ENCODE results near the gene TIMM13.

TIMM13 gene

GRCh38 chr19:2382530-2383222 lies 44.7 kb downstream of the TIMM13 start:
- no peaks in the 10 kb centered on the region for H3K9me3 ChIP-seq (ENCODE audit: control insufficient read depth, low read depth, low read length)

DNA sequence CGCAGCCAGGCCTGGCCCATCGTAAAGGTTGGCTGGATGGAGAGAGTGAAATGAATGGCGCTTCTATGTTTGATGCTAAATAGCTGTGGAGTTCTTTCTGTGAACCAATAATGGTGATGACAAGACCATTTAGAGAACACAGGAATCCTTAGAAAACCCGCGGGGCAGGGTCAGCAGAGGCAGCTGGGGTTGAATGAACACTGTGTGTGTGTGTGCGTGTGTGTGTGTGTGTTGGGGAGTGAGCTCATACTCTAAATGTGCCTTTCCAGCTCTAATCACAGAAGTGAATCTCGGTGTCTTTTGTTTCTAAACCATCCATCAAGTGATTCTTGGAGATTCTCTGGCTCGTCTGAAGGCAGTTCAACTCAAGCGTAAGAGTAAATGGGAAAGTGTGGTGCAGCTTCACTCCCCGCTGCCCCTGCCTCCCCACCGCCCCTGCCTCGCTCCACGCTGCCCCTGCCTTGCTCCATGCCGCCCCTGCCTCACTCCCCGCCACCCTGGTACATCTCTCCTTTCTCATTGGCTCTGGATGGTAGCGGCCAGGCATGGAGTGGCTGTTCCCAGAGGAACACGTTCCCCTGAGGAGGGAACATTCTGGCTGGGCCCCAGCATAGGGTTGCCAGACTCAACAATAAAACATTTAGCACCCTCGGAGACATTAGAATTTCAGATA lies 46.1 kb downstream of the TIMM13 start:
- Histone ChIP-seq H3K9ac (ENCODE audit: low read length) (no peak overlapping the region), H3K27ac (ENCODE audit: low read length) (no peak overlapping the region), H3K36me3 (ENCODE audit: control insufficient read depth, low read depth, low read length) (no peaks in the 10 kb centered on the region), H3K9me3 (ENCODE audit: control insufficient read depth, low read depth, low read length) (no peaks in the 10 kb centered on the region), H3K4me1 (ENCODE audit: control insufficient read depth, low read depth, low read length) (no peaks in the 10 kb centered on the region), H3K4me3 (ENCODE audit: low read length) (no peak overlapping the region), H3K27me3 (ENCODE audit: control insufficient read depth, insufficient read depth, low read length) (no peaks in the 10 kb centered on the region)

More at GRCh38 chr19:2382530-2383222, 44.7 kb downstream of the TIMM13 start:
- Histone ChIP-seq H3K9ac (ENCODE audit: low read length) (no peak overlapping the region), H3K27me3 (ENCODE audit: control insufficient read depth, insufficient read depth, low read length) (no peaks in the 10 kb centered on the region), H3K4me1 (ENCODE audit: control insufficient read depth, low read depth, low read length) (no peaks in the 10 kb centered on the region), H3K36me3 (ENCODE audit: control insufficient read depth, low read depth, low read length) (no peaks in the 10 kb centered on the region), H3K27ac (ENCODE audit: low read length) (no peak overlapping the region), H3K4me3 (ENCODE audit: low read length) (no peak overlapping the region)

- H3K4me1 ChIP-seq (ENCODE audit: control insufficient read depth, low read depth, low read length) = no peaks in the 10 kb centered on the region
- no peaks in the 10 kb centered on the region for H3K9me3 ChIP-seq (ENCODE audit: control insufficient read depth, low read depth, low read length)
- no peaks in the 10 kb centered on the region for H3K36me3 ChIP-seq (ENCODE audit: control insufficient read depth, low read depth, low read length)
- H3K27ac ChIP-seq (ENCODE audit: low read length) = no peak overlapping the region
- no peak overlapping the region for H3K4me3 ChIP-seq (ENCODE audit: low read length)
- no peak overlapping the region for H3K9ac ChIP-seq (ENCODE audit: low read length)
- H3K27me3 ChIP-seq (ENCODE audit: control insufficient read depth, insufficient read depth, low read length) = no peaks in the 10 kb centered on the region
Measured at GRCh38 chr19:2380567-2380966, 46.8 kb downstream of the TIMM13 start.

GRCh38 chr19:2376784-2377519 lies 50.4 kb downstream of the TIMM13 start:
- Histone ChIP-seq H3K4me1 (ENCODE audit: control insufficient read depth, low read depth, low read length) (no peaks in the 10 kb centered on the region), H3K27me3 (ENCODE audit: control insufficient read depth, insufficient read depth, low read length) (no peaks in the 10 kb centered on the region), H3K9me3 (ENCODE audit: control insufficient read depth, low read depth, low read length) (no peaks in the 10 kb centered on the region), H3K4me3 (ENCODE audit: low read length) (no peak overlapping the region), H3K27ac (ENCODE audit: low read length) (no peak overlapping the region), H3K36me3 (ENCODE audit: control insufficient read depth, low read depth, low read length) (no peaks in the 10 kb centered on the region), H3K9ac (ENCODE audit: low read length) (no peak overlapping the region)

Measured in iPS-18a (cell line).